Gastrocnemius medialis (tissue), 4 donors: ENCODE results near the gene MGMT. TPM values are rescaled to one million over a fixed set of nuclear protein-coding genes. Genes with fewer than 3 reads are reported as not detected.

Experiments used
- ATAC-seq, 2 donors: fragments of 150-250 bp; one replicate each; pipeline ENCODE4 v1.9.1; 2016
- DNase-seq, 2 donors: peaks; one replicate each; pipeline ENCODE4 v3.0.0-alpha.2; 2019
- H3K27ac ChIP-seq, 4 donors: fragments of 200-600 bp; sonication (generic); 1 replicate in 1 of 4; 2 replicates in 3 of 4; pipeline ENCODE4 v1.5.1; 2016 to 2018; ENCODE audit warnings: mild to moderate bottlenecking in 2 of 4, moderate library complexity in 1 of 4
- H3K27me3 ChIP-seq, 3 donors: fragments of 200-600 bp; sonication (generic) in 2 of 3; 1 replicate in 1 of 3; 2 replicates in 2 of 3; pipeline versions ENCODE4 v1.5.1 to v1.6.0; 2016 to 2019; ENCODE audit warnings: mild to moderate bottlenecking in 1 of 3, moderate library complexity in 1 of 3
- H3K36me3 ChIP-seq, 2 donors: fragments of 200-600 bp; sonication (generic) in 1 of 2; one replicate each; pipeline ENCODE4 v1.5.1; 2017 to 2018
- H3K4me1 ChIP-seq, 2 donors: fragments of 200-600 bp; sonication (generic) in 1 of 2; one replicate each; pipeline ENCODE4 v1.5.1; 2016 to 2017; ENCODE audit warnings: mild to moderate bottlenecking in 2 of 2
- H3K4me3 ChIP-seq, 4 donors: fragments of 200-600 bp; sonication (generic) in 3 of 4; 1 replicate in 1 of 4; 2 replicates in 3 of 4; pipeline ENCODE4 v1.5.1; 2016 to 2019; ENCODE audit warnings: mild to moderate bottlenecking in 2 of 4
- H3K9me3 ChIP-seq, 3 donors: fragments of 200-600 bp; sonication (generic) in 2 of 3; 1 replicate in 1 of 3; 2 replicates in 2 of 3; pipeline ENCODE4 v1.5.1; 2016 to 2019
- POLR2A ChIP-seq, 2 donors: fragments of 450-650 bp; IDR thresholded peaks; one replicate each; pipeline ENCODE4 v1.6.1; 2017; ENCODE audit warnings: antibody characterized with exemption in 2 of 2, mild to moderate bottlenecking in 2 of 2, moderate library complexity in 2 of 2
- in situ Hi-C, 4 donors: fragments of 200-750 bp; cut with MboI; loops; one replicate each; pipeline versions ENCODE4 v1.15.0 to v1.8.0; 2017; ENCODE audit warnings: low sequenced_read_pairs in 4 of 4
- intact Hi-C: fragments of 100-400 bp; cut with DNase I; formaldehyde crosslinking; loops from one replicate; pipeline ENCODE4 v1.15.1; 2023; ENCODE audit warnings: low total_unique reads
- total RNA-seq, 4 donors: library from RNA; depleted of rRNA; stranded (reverse); fragments of >200 nt; gene quantifications; one replicate each; pipeline versions ENCODE4 v1.1.0 to v1.2.3, GENCODE V29; 2016
- TF ChIP-seq, protein P1 (sequence below), 5 experiments: fragments of 450-650 bp in 3 of 5; fragments of 200-600 bp in 2 of 5; sonication (generic) in 2 of 5; IDR thresholded peaks in 4 of 5; conservative IDR thresholded peaks in 1 of 5; 1 replicate in 4 of 5; 2 replicates in 1 of 5; pipeline ENCODE4 v1.5.1; 2016 to 2019; ENCODE audit warnings: antibody characterized with exemption in 5 of 5, mild to moderate bottlenecking in 3 of 5, moderate library complexity in 3 of 5

MGMT gene
- total RNA-seq, 4 donors from 2014 or later: 8.9 to 20.7 (median 17.1) TPM

DNA sequence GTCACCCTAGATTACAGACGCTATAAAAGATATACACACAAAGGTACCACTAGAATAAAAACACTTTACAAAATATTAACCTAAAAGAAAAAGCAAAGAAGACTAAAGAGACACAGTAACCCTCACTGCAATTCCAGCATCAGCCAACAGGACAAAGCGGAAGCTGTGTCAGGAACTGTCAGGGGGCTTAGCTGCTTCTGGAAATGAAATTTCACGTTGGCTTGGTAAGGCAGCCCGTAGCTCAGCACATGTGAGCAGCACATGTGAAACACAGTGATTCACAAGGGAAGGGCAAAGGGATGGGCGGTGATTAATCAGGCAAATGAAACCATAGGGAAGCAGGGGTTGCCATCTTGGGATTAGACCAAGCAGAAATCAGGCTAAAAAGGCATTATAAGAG lies 195.4 kb downstream of the MGMT start:
- H3K9me3 ChIP-seq: no peaks in the 10 kb centered on the region
- ATAC-seq (no peak), DNase-seq (no peak)
- no peaks in the 10 kb centered on the region for H3K4me1 ChIP-seq
- in situ Hi-C loops: no loop called here
- H3K36me3 ChIP-seq: no peaks in the 10 kb centered on the region
- TF ChIP-seq, protein P1, sequence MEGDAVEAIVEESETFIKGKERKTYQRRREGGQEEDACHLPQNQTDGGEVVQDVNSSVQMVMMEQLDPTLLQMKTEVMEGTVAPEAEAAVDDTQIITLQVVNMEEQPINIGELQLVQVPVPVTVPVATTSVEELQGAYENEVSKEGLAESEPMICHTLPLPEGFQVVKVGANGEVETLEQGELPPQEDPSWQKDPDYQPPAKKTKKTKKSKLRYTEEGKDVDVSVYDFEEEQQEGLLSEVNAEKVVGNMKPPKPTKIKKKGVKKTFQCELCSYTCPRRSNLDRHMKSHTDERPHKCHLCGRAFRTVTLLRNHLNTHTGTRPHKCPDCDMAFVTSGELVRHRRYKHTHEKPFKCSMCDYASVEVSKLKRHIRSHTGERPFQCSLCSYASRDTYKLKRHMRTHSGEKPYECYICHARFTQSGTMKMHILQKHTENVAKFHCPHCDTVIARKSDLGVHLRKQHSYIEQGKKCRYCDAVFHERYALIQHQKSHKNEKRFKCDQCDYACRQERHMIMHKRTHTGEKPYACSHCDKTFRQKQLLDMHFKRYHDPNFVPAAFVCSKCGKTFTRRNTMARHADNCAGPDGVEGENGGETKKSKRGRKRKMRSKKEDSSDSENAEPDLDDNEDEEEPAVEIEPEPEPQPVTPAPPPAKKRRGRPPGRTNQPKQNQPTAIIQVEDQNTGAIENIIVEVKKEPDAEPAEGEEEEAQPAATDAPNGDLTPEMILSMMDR (IDR thresholded peaks at IDR 0.05 in 4 of 5, conservative IDR thresholded peaks at IDR 0.05 in 1 of 5): no peak
- no peak for TF ChIP-seq POLR2A (IDR thresholded peaks at IDR 0.05)
- no peak overlapping the region for H3K4me3 ChIP-seq
- intact Hi-C loops: no loop called here
- H3K27ac ChIP-seq: no peak overlapping the region
- H3K27me3 ChIP-seq: no peaks in the 10 kb centered on the region

DNA sequence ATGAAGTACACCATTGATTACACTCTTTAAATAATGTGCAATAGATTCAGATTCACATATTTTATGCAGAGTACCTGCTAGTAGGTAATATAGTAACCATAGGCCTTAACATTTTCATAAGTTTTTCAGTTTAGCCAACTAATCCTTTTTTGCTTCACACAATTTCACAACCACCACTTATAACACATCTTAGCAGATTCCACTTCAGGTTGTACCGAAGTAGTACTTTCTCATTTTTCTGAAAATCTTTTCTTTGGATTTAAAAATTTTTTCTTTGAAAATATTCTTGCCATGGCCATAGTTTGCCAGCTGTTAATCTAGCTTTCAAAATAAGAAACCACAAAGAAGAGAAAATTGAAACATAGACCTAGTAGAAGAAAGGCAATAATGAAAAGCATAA lies 203.1 kb downstream of the MGMT start:
- intact Hi-C loops: no loop called here
- no peaks in the 10 kb centered on the region for H3K36me3 ChIP-seq
- H3K9me3 ChIP-seq: no peaks in the 10 kb centered on the region
- in situ Hi-C loops: no loop called here
- no peak overlapping the region for H3K4me3 ChIP-seq
- ATAC-seq: no peak
- no peaks in the 10 kb centered on the region for H3K4me1 ChIP-seq
- TF ChIP-seq, protein P1 (IDR thresholded peaks at IDR 0.05 in 4 of 5, conservative IDR thresholded peaks at IDR 0.05 in 1 of 5): no peak
- TF ChIP-seq POLR2A (IDR thresholded peaks at IDR 0.05): no peak
- DNase-seq: no peak
- H3K27ac ChIP-seq: no peak overlapping the region
- no peaks in the 10 kb centered on the region for H3K27me3 ChIP-seq

DNA sequence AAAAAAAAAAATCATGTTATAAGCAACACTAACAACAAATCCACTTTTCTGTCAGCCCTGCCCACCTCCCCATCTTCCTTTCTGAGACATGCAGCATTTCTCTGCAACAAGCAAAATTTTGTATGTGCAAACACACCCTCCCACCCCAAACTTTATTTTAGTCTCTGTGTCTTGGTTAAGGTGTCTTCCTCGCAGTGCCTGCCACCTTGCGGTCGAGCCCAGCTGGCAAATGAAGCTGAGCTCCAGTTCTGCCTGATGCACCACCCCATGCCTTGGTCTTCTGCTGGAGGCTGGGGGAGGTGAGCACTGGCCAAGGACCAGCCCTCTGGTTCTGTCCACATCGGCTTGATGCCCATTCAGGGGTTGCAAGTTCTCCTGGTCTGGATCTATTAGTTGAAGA lies 206.3 kb downstream of the MGMT start:
- in situ Hi-C loops (no loop called here), intact Hi-C loops (no loop called here)
- DNase-seq (no peak), ATAC-seq (no peak)
- no peaks in the 10 kb centered on the region for H3K9me3 ChIP-seq
- H3K27ac ChIP-seq: no peak overlapping the region
- H3K4me1 ChIP-seq: no peaks in the 10 kb centered on the region
- H3K36me3 ChIP-seq: no peaks in the 10 kb centered on the region
- H3K27me3 ChIP-seq: no peaks in the 10 kb centered on the region
- TF ChIP-seq, protein P1 (IDR thresholded peaks at IDR 0.05 in 4 of 5, conservative IDR thresholded peaks at IDR 0.05 in 1 of 5): no peak
- TF ChIP-seq POLR2A (IDR thresholded peaks at IDR 0.05): no peak
- no peak overlapping the region for H3K4me3 ChIP-seq

DNA sequence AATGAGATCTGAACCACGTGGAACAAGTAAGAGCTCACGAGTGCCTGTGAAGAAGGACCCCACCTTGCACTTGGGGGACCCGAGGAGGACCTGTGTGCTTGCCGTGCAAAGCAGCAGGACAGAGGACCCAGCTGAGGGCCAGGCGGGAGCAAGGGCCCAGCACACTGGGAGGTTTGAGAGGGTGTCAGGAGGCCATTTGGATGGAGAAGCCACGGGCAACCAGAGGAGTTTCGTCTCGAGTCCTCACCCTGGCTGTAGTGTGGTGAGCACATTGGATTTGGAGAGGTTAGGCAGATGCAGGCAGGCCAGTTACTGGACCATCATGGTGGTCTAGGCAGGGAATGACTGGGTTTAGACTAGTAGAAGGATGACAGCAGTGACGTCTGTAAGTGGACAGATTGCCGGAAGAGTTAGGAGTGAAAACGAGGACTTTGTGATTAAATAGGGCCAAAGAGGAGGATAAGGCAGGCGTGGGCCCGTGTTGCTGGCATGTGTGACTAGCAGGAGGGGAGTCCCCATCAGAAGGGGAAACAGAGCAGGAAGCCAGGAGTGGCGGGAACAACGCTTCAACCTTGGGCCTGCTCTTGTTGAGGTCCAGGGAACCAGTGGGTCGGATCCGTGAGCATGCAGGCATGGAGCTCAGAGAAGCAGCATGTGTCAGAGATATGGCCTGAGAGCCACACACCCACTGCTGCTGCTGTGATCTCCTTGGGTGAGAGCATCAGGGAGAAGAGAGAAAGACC lies 208.2 kb downstream of the MGMT start:
- TF ChIP-seq, protein P1 (IDR thresholded peaks at IDR 0.05 in 4 of 5, conservative IDR thresholded peaks at IDR 0.05 in 1 of 5): no peak
- no peak for TF ChIP-seq POLR2A (IDR thresholded peaks at IDR 0.05)
- DNase-seq (no peak), ATAC-seq (no peak)
- H3K4me1 ChIP-seq: no peaks in the 10 kb centered on the region
- H3K36me3 ChIP-seq: no peaks in the 10 kb centered on the region
- no peaks in the 10 kb centered on the region for H3K9me3 ChIP-seq
- no peaks in the 10 kb centered on the region for H3K27me3 ChIP-seq
- H3K4me3 ChIP-seq: no peak overlapping the region
- no peak overlapping the region for H3K27ac ChIP-seq
- intact Hi-C loops (no loop called here), in situ Hi-C loops (no loop called here)

DNA sequence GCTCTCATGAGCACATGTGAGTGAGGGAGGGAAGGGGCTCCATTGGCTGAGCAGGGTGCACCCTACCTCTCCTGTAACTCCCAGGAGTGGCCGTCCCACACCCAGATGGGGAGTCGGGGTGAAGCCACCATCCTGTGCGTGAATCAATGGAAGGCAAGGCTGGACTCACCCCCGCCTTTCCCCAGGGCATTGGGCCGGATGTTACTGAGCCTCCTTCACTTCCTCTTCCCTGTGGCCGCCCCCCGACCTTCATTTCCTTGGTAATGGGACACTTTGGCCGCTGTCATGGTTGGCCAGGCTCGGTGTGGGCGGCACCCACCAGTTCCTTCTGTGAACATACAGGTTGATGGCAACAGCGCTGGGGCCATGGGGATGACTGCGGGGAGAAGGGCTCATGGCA lies 209.0 kb downstream of the MGMT start:
- in situ Hi-C loops: no loop called here

More for the DNA sequence above, 209.0 kb downstream of the MGMT start:
- H3K27ac ChIP-seq: no peak overlapping the region
- ATAC-seq: no peak
- no peaks in the 10 kb centered on the region for H3K9me3 ChIP-seq
- H3K4me1 ChIP-seq: no peaks in the 10 kb centered on the region
- no peak for TF ChIP-seq POLR2A (IDR thresholded peaks at IDR 0.05)
- TF ChIP-seq, protein P1 (IDR thresholded peaks at IDR 0.05 in 4 of 5, conservative IDR thresholded peaks at IDR 0.05 in 1 of 5): no peak
- no peak for DNase-seq
- intact Hi-C loops: no loop called here
- H3K4me3 ChIP-seq: no peak overlapping the region
- H3K27me3 ChIP-seq: no peaks in the 10 kb centered on the region
- H3K36me3 ChIP-seq: no peaks in the 10 kb centered on the region
